GM19193 (cell line): ENCODE results near the gene OR2D3.

Experiments
- POLR2A ChIP-seq: IDR thresholded peaks from 4 replicates; pipeline ENCODE4 v1.6.1; 2011; ENCODE audit not compliant: insufficient read depth, insufficient read length; ENCODE audit errors: extremely low read depth

OR2D3 gene

GRCh38 chr11:6925007-6925577 lies 4.3 kb downstream of the OR2D3 start:
- no peak for TF ChIP-seq POLR2A

GRCh38 chr11:6925636-6926207 lies 4.9 kb downstream of the OR2D3 start:
- TF ChIP-seq POLR2A: no peak

- peak; percentile 57 for TF ChIP-seq POLR2A
These were observed 5.6 kb downstream of the OR2D3 start, which contains the start of gene ZNF215 for GRCh38 chr11:6926208-6927029. Gene ZNF215, plus strand, starts transcription at chr11:6926426. Its CDS starts 5,847 bp downstream, at chr11:6932273.

- TF ChIP-seq POLR2A: no peak
These were observed 6.3 kb downstream of the OR2D3 start for GRCh38 chr11:6927030-6927617.

GRCh38 chr11:6928916-6929315 lies 8.1 kb downstream of the OR2D3 start:
- no peak for TF ChIP-seq POLR2A

- no peak for TF ChIP-seq POLR2A
These were observed 10.4 kb downstream of the OR2D3 start for GRCh38 chr11:6931146-6931713.

GRCh38 chr11:6932145-6932544 lies 11.3 kb downstream of the OR2D3 start:
- no peak for TF ChIP-seq POLR2A

GRCh38 chr11:6941970-6942369 lies 21.2 kb downstream of the OR2D3 start:
- TF ChIP-seq POLR2A: no peak

GRCh38 chr11:6943131-6943530 lies 22.3 kb downstream of the OR2D3 start:
- TF ChIP-seq POLR2A: no peak

GRCh38 chr11:6962141-6962540 lies 41.3 kb downstream of the OR2D3 start:
- TF ChIP-seq POLR2A: no peak

- no peak for TF ChIP-seq POLR2A
These were observed 41.9 kb downstream of the OR2D3 start for GRCh38 chr11:6962673-6963072.

- no peak for TF ChIP-seq POLR2A
These were observed 48.0 kb downstream of the OR2D3 start for GRCh38 chr11:6968816-6969215.
